Sigmoid colon (tissue), 7 donors: Measurements from ENCODE around the gene CKS2. TPM values are rescaled to one million over a fixed set of nuclear protein-coding genes. Genes with fewer than 3 reads are reported as not detected.
A peak's percentile ranks its signal among the peaks of the same experiment; 100 is the strongest.

Source experiments
- DNase-seq: peaks from one replicate; pipeline ENCODE4 v3.0.0-alpha.2; 2019
- H3K27ac ChIP-seq, 4 donors: fragments of 200-600 bp; sonication (generic); one replicate each; pipeline ENCODE4 v1.5.1; 2016 to 2019; ENCODE audit warnings: mild to moderate bottlenecking in 1 of 4
- H3K27me3 ChIP-seq, 3 donors: fragments of 200-600 bp; sonication (generic); one replicate each; pipeline ENCODE4 v1.5.1; 2019; ENCODE audit warnings: mild to moderate bottlenecking in 1 of 3
- H3K36me3 ChIP-seq, 4 donors: fragments of 200-600 bp; sonication (generic); one replicate each; pipeline ENCODE4 v1.5.1; 2016 to 2019
- H3K4me1 ChIP-seq, 4 donors: fragments of 200-600 bp; sonication (generic); one replicate each; pipeline ENCODE4 v1.5.1; 2017 to 2019
- H3K4me3 ChIP-seq, 4 donors: fragments of 200-600 bp; sonication (generic); one replicate each; pipeline ENCODE4 v1.5.1; 2017 to 2019; ENCODE audit warnings: mild to moderate bottlenecking in 2 of 4, moderate library complexity in 1 of 4
- H3K9me3 ChIP-seq, 4 donors: fragments of 200-600 bp in 3 of 4; sonication (generic) in 3 of 4; one replicate each; pipeline versions ENCODE4 v1.5.1 to v1.6.1; 2013 to 2019
- EP300 ChIP-seq, 4 donors: sonication (generic); formaldehyde crosslinking; IDR thresholded peaks; one replicate each; pipeline ENCODE4 v1.6.1; 2017; ENCODE audit warnings: antibody characterized with exemption in 4 of 4
- POLR2A ChIP-seq, 2 donors: fragments of 450-650 bp; IDR thresholded peaks; one replicate each; pipeline ENCODE4 v1.6.1; 2016; ENCODE audit warnings: antibody characterized with exemption in 2 of 2, mild to moderate bottlenecking in 2 of 2, moderate library complexity in 2 of 2
- POLR2AphosphoS5 ChIP-seq, 4 donors: sonication (generic); formaldehyde crosslinking; IDR thresholded peaks; one replicate each; pipeline ENCODE4 v1.6.1; 2017; ENCODE audit warnings: antibody characterized with exemption in 4 of 4
- WGBS, 2 donors: extraction: QIAGEN DNeasy Blood & Tissue Kit; methylation state at CpG; one replicate each; pipeline ENCODE4 v1.1.7; 2013; 5-methylcytosine and 5-hydroxymethylcytosine counted together
- intact Hi-C: fragments of 100-400 bp; cut with DNase I; formaldehyde crosslinking; loops from one replicate; pipeline ENCODE4 v1.15.1; 2023
- polyA plus RNA-seq, 3 donors: library from polyadenylated mRNA; stranded (reverse); fragments of 200-250 nt; gene quantifications; one replicate each; pipeline ENCODE4 v1.2.3, GENCODE V29; 2013
- total RNA-seq, 4 donors: library from RNA; depleted of rRNA; stranded (reverse); fragments of >200 nt; gene quantifications; one replicate each; pipeline ENCODE4 v1.1.0, GENCODE V29; 2016
- TF ChIP-seq, protein P1 (sequence below), 4 experiments: fragments of 450-650 bp in 3 of 4; fragments of 200-600 bp in 1 of 4; IDR thresholded peaks; one replicate each; pipeline ENCODE4 v1.5.1; 2016 to 2019; ENCODE audit warnings: antibody characterized with exemption in 4 of 4, mild to moderate bottlenecking in 3 of 4, moderate library complexity in 2 of 4
- donor health status: healthy with polysubstance abuse.
- donor health status: Bipolar disorder and iron deficiency.
- donor health status: healthy.

Gene CKS2
- total and polyA plus RNA-seq, 7 donors, result 4.7 to 151 (median 18.9) TPM

GRCh38 chr9:89277043-89277442 is 34.0 kb upstream of the CKS2 start:
- Histone ChIP-seq H3K4me1 (peaks cover 0 to 2% (median 0%) of the 10 kb centered on the region in 4 donors), H3K36me3 (no peaks in the 10 kb centered on the region), H3K9me3 (peaks cover 0 to 7% (median 5%) of the 10 kb centered on the region in 4 donors), H3K27ac (no peak overlapping the region), H3K27me3 (no peaks in the 10 kb centered on the region), H3K4me3 (no peak overlapping the region)
- TF ChIP-seq POLR2A (IDR thresholded peaks at IDR 0.05), result no peak
- TF ChIP-seq, protein P1, sequence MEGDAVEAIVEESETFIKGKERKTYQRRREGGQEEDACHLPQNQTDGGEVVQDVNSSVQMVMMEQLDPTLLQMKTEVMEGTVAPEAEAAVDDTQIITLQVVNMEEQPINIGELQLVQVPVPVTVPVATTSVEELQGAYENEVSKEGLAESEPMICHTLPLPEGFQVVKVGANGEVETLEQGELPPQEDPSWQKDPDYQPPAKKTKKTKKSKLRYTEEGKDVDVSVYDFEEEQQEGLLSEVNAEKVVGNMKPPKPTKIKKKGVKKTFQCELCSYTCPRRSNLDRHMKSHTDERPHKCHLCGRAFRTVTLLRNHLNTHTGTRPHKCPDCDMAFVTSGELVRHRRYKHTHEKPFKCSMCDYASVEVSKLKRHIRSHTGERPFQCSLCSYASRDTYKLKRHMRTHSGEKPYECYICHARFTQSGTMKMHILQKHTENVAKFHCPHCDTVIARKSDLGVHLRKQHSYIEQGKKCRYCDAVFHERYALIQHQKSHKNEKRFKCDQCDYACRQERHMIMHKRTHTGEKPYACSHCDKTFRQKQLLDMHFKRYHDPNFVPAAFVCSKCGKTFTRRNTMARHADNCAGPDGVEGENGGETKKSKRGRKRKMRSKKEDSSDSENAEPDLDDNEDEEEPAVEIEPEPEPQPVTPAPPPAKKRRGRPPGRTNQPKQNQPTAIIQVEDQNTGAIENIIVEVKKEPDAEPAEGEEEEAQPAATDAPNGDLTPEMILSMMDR (IDR thresholded peaks at IDR 0.05), result no peak
- TF ChIP-seq EP300 (IDR thresholded peaks at IDR 0.05), result no peak
- no peak for TF ChIP-seq POLR2AphosphoS5 (IDR thresholded peaks at IDR 0.05)
- DNase-seq, result no peak
- WGBS, 2 donors, result 91 to 94% methylated on average over 2 of the region's 2 CpGs
- intact Hi-C loops, result loop anchor here (5.0 to 10.0 kb wide), 2 partner anchors 52 to 685 kb away; no protein-coding TSS in a partner anchor

GRCh38 chr9:89277454-89277853 is 33.5 kb upstream of the CKS2 start:
- intact Hi-C loops, result loop anchor here (5.0 to 10.0 kb wide), 2 partner anchors 53 to 685 kb away; no protein-coding TSS in a partner anchor
- H3K27me3 ChIP-seq, result no peaks in the 10 kb centered on the region
- no peak overlapping the region for H3K27ac ChIP-seq

GRCh38 chr9:89278551-89278950 is 32.4 kb upstream of the CKS2 start:
- no peaks in the 10 kb centered on the region for H3K27me3 ChIP-seq
- no peak overlapping the region for H3K4me3 ChIP-seq
- intact Hi-C loops, result loop anchor here (5.0 to 10.0 kb wide), 2 partner anchors 54 to 686 kb away; no protein-coding TSS in a partner anchor
- WGBS, 2 donors, result 56 to 83% methylated on average over 2 of the region's 2 CpGs
- no peak for TF ChIP-seq POLR2A (IDR thresholded peaks at IDR 0.05)
- TF ChIP-seq EP300 (IDR thresholded peaks at IDR 0.05), result no peak
- no peak for TF ChIP-seq POLR2AphosphoS5 (IDR thresholded peaks at IDR 0.05)
- TF ChIP-seq, protein P1 (IDR thresholded peaks at IDR 0.05), result no peak
- H3K27ac ChIP-seq, result no peak overlapping the region
- H3K36me3 ChIP-seq, result no peaks in the 10 kb centered on the region
- peaks cover 0 to 4% (median 4%) of the 10 kb centered on the region in 4 donors for H3K9me3 ChIP-seq
- peaks cover 0 to 8% (median 0%) of the 10 kb centered on the region in 4 donors for H3K4me1 ChIP-seq
- no peak for DNase-seq

More at GRCh38 chr9:89277454-89277853, 33.5 kb upstream of the CKS2 start:
- Histone ChIP-seq H3K36me3 (no peaks in the 10 kb centered on the region), H3K9me3 (peaks cover 0 to 6% (median 4%) of the 10 kb centered on the region in 4 donors), H3K4me1 (peaks cover 0 to 4% (median 0%) of the 10 kb centered on the region in 4 donors), H3K4me3 (no peak overlapping the region)
- TF ChIP-seq, protein P1 (IDR thresholded peaks at IDR 0.05), result no peak
- TF ChIP-seq EP300 (IDR thresholded peaks at IDR 0.05), result no peak
- no peak for TF ChIP-seq POLR2A (IDR thresholded peaks at IDR 0.05)
- no peak for TF ChIP-seq POLR2AphosphoS5 (IDR thresholded peaks at IDR 0.05)
- no peak for DNase-seq

- intact Hi-C loops, result loop anchor here (5.0 to 10.0 kb wide), 2 partner anchors 54 to 687 kb away; no protein-coding TSS in a partner anchor
- no peak for DNase-seq
- Histone ChIP-seq H3K4me1 (peaks cover 0 to 8% (median 0%) of the 10 kb centered on the region in 4 donors), H3K4me3 (no peak overlapping the region), H3K27ac (no peak overlapping the region), H3K36me3 (no peaks in the 10 kb centered on the region), H3K9me3 (peaks cover 0 to 3% (median 1%) of the 10 kb centered on the region in 4 donors), H3K27me3 (no peaks in the 10 kb centered on the region)
- TF ChIP-seq POLR2A (IDR thresholded peaks at IDR 0.05), result no peak
- no peak for TF ChIP-seq POLR2AphosphoS5 (IDR thresholded peaks at IDR 0.05)
- no peak for TF ChIP-seq EP300 (IDR thresholded peaks at IDR 0.05)
- TF ChIP-seq, protein P1 (IDR thresholded peaks at IDR 0.05), result peak in 3 of 4 experiments; percentile 46 to 71 (median 57)
- 54 to 61% methylated on average over 5 of the region's 5 CpGs for WGBS, 2 donors
Observed at GRCh38 chr9:89278997-89279739, 31.8 kb upstream of the CKS2 start.
